ENCODE measurements around the gene ZSCAN10.
"Not testable (repeated sequence)": the region's sequence is repeated elsewhere in the genome, so short reads cannot be mapped to it uniquely, and the experiment has no call there.

The ZSCAN10 gene

GRCh38 chr16:3083408-3083807, 15.7 kb downstream of the ZSCAN10 start:
- DNase-seq, result not testable (repeated sequence)

DNA sequence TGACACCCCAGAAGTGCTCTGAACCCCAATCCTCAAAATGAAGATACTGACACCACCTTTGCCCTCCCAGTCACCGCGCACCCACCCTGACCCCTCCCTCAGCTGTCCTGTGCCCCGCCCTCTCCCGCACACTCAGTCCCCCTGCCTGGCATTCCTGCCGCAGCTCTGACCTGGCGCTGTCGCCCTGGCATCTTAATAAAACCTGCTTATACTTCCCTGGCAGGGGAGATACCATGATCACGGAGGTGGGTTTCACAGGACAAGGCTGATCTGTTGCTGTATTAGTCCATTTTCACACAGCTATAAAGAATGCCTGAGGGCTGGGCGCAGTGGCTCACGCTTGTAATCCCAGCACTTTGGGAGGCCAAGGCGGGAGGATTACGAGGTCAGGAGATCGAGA, 17.1 kb downstream of the ZSCAN10 start:
- DNase-seq, result not testable (repeated sequence)

GRCh38 chr16:3080024-3080423, 19.1 kb downstream of the ZSCAN10 start:
- no peak for DNase-seq

- peak; percentile 51 to 58 for DNase-seq
These were observed 22.5 kb downstream of the ZSCAN10 start for GRCh38 chr16:3076577-3076976.

- peak in 1 of 2 experiments; percentile 37 for DNase-seq
These were observed 23.1 kb downstream of the ZSCAN10 start for GRCh38 chr16:3075946-3076345.

- peak; percentile 57 to 64 for DNase-seq
These were observed 23.6 kb downstream of the ZSCAN10 start for GRCh38 chr16:3075523-3075915.

GRCh38 chr16:3074860-3075522, 24.1 kb downstream of the ZSCAN10 start:
- peak; percentile 85 to 88 for DNase-seq

DNA sequence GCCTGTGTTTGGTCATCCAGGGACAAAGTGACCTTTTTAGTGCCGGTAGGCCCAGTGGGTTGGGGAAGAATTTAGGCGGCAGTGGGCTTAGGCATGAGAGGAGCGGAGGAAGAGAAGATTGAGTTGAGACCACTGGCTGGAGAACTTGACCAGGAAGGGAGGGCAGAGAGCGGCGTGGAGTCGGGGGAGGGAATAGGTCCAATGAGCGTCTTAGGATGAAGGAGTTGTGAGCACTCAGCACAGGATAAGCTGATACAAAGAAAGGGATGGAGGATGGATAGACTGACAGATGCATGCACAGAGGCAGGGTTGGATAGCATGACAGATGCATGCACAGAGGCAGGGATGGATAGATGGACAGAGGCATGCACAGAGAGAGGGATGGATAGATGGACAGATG, 25.6 kb downstream of the ZSCAN10 start:
- peak in 1 of 2 experiments; percentile 31 for DNase-seq

DNA sequence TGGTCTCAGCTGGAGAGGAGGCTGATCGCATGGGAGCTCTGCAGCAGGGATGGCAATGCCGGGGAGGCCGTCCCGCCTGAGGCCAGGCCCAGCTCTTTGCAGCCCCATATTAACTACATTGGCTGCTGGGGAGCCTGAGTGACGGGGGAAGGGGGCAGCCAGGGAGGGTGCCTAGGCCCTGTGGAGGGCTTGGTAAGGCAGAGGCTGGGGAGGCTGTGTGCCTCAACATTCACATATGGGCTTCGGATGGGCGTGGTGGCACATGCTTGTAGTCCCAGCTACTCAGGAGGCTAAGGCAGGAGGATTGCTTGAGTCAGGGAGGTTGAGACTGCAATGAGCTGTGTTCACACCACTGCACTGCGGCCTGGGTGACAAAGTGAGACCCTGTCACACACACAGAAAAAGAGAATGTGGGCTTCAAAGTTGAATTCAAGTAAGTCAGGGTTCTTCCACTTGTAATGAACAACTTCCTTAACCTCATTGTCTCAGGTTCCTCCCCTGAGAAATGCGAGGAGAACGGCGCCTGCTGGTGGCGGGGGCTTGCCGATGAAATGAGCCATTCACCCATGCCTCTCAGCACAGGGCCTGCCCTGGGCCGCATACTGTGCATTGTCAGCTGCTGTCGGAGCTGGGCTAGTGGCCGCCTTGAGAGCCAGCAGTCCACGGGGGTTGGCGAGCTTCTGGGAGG, 26.4 kb downstream of the ZSCAN10 start:
- DNase-seq, result peak; percentile 50 to 53

DNA sequence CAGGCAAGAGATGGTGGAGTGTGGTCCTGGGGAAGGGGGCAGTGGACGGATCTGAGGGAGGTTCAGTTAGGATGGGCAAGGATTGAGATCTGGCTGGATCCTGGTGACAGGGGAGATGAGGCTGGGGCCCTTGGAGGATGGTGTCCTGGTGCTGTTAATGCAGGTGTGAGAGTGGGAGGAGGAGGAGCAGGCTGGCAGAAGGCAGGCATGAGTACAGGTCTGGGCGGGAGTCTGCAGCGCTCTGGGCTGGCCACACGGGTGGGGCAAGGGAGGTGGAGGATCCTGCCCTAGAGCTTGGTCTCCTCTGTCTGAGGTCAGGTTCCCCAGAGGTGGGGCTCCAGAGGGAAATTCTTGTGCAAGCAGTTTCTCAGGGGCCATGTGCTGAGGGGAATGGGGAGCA, 26.9 kb downstream of the ZSCAN10 start:
- DNase-seq, result peak; percentile 50 to 60

GRCh38 chr16:3071655-3072054, 27.4 kb downstream of the ZSCAN10 start:
- peak; percentile 42 to 44 for DNase-seq

DNA sequence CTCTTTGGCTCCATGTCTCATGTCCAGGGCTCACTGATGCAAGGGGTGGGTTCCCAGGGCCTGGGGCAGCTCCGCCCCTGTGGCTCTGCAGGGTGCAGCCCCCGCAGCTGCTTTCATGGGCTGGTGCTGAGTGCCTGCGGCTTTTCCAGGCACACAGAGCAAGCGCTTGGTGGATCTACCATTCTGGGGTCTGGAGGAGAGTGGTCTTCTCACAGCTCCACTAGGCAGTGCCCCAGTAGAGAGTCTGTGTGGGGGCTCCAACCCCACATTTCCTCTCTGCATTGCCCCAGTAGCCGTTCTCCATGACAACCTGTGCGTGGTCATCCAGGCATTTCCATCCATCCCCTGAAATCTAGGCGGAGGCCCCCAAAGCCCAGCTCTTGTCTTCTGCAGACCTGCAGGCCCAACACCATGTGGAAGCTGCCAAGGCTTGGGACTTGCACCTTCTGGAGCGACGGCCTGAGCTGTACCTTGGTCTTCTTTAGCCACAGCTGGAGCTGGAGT, 28.4 kb downstream of the ZSCAN10 start:
- peak in 1 of 2 experiments; percentile 56 for DNase-seq

DNA sequence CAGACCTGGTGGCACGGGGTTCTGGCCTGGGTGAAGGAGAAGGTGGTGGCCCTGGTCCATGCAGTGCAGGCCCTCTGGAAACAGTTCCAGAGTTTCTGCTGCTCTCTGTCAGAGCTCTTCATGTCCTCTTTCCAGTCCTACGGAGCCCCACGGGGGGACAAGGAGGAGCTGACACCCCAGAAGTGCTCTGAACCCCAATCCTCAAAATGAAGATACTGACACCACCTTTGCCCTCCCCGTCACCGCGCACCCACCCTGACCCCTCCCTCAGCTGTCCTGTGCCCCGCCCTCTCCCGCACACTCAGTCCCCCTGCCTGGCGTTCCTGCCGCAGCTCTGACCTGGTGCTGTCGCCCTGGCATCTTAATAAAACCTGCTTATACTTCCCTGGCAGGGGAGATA, 29.9 kb downstream of the ZSCAN10 start:
- not testable (repeated sequence) for DNase-seq

GRCh38 chr16:3068487-3068886, 30.6 kb downstream of the ZSCAN10 start:
- no peak for DNase-seq

GRCh38 chr16:3066440-3066748, 32.7 kb downstream of the ZSCAN10 start:
- peak in 1 of 2 experiments; percentile 46 for DNase-seq

- DNase-seq, result peak in 1 of 2 experiments; percentile 36
These were observed 33.2 kb downstream of the ZSCAN10 start for GRCh38 chr16:3065742-3066439.

GRCh38 chr16:3065069-3065741, 33.9 kb downstream of the ZSCAN10 start, which contains the start of gene IL32:
TSS of gene IL32 (plus strand) at chr16:3065640. CDS start at chr16:3065812, 172 bp downstream.
- DNase-seq, result peak; percentile 85

DNA sequence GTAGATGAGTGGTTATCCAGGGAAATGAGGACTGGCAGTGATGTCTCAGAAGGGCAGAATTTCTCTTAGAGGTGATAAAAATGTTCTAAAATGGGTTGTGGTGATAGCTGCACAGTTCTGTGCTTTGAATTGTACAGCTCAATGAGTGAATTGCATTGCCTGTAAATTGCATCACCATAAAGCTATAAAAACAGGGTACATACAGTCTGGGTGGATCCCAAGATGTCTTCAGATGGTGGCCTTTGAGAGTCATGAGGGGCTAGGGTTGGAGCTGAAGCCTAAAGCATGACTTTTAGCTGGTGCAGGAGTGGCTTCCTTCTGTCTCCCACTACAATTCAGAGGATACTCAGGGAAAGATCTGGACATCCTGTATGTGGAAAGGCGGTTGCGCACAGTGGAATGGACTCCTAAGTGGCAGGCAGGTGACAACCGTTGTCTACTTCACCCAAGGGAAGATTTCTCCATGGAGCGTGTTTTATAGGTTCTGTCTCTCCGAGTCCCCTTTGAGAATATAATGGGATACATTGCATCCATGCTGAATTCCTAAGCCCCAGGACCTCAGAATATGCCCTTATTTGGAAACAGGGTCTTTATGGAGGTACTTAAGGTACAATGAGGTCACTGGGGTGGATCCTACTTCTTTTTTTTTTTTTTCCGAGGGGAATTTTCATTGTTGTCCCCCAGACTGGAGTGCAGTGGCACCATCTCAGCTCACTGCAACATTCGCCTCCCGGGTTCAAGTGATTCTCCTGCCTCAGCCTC, 35.3 kb downstream of the ZSCAN10 start:
- DNase-seq, result no peak

GRCh38 chr16:3062553-3062952, 36.5 kb downstream of the ZSCAN10 start:
- no peak for DNase-seq

- no peak for DNase-seq
These were observed 38.6 kb downstream of the ZSCAN10 start for GRCh38 chr16:3060339-3061127.

DNA sequence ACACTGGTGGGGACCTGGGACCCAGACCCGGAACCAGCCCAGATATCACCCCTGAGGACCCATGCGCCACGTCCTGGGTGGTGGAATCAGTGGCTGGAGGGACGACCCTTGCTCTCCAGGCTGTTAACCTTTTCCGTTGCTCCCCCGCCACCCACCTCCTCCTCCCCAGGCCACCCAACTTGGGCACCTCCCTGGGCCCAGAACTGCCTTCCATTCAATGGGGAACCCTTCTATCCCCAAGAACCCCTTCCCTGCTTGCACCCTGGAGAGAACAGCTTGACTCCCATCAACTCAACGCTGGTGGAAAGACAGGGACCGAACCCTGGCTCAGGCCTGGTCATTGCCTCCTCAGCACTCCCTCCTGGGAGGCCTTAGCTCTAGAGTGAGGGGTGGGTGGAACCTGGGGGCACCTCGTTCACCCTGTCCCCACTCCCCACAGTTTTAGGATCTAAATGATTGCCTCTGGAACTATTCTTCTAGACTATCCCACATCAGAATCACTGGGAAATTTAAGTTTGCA, 39.3 kb downstream of the ZSCAN10 start:
- DNase-seq, result no peak

Data from activated T-cell treated with anti-CD3 and anti-CD28 coated beads, Interleukin-2, amount 50 U/mL, for 48 hours (primary cell).